Lower leg skin (tissue), 4 donors: ENCODE measurements around the gene LRRC57. TPM values are rescaled to one million over a fixed set of nuclear protein-coding genes. Genes with fewer than 3 reads are reported as not detected.
A peak's percentile ranks its signal among the peaks of the same experiment; 100 is the strongest.
"Not testable (repeated sequence)": the region's sequence is repeated elsewhere in the genome, so short reads cannot be mapped to it uniquely, and the experiment has no call there.

Source experiments
- DNase-seq, 2 donors: peaks; one replicate each; pipeline ENCODE4 v3.0.0-alpha.2; 2019; ENCODE audit warnings: low spot score in 2 of 2
- H3K4me3 ChIP-seq: fragments of 200-600 bp; sonication (generic); 2 replicates; pipeline ENCODE4 v1.5.1; 2017; ENCODE audit warnings: mild to moderate bottlenecking, low read depth; ENCODE audit not compliant: poor library complexity, severe bottlenecking
- CTCF ChIP-seq, 3 donors: fragments of 450-650 bp; IDR thresholded peaks; one replicate each; pipeline ENCODE4 v1.5.1; 2016; ENCODE audit warnings: antibody characterized with exemption in 3 of 3, mild to moderate bottlenecking in 3 of 3, moderate library complexity in 2 of 3
- POLR2A ChIP-seq, 2 donors: fragments of 450-650 bp; IDR thresholded peaks; one replicate each; pipeline ENCODE4 v1.6.1; 2016 to 2017; ENCODE audit warnings: antibody characterized with exemption in 2 of 2, mild to moderate bottlenecking in 1 of 2, moderate library complexity in 1 of 2
- WGBS, 2 donors: methylation state at CpG; one replicate each; pipeline ENCODE4 v1.1.5; 2018; 5-methylcytosine and 5-hydroxymethylcytosine counted together
- intact Hi-C: fragments of 100-400 bp; cut with DNase I; formaldehyde crosslinking; loops from one replicate; pipeline ENCODE4 v1.15.0; 2023; ENCODE audit warnings: low total_unique reads
- total RNA-seq, 4 donors: library from RNA; depleted of rRNA; stranded (reverse); fragments of >200 nt; gene quantifications; one replicate each; pipeline ENCODE4 v1.1.0, GENCODE V29; 2016

The LRRC57 gene
- total RNA-seq, 4 donors from 2014 or later: 13.0 to 29.6 (median 24.3) TPM

- DNase-seq: no peak
- H3K4me3 ChIP-seq: no peak overlapping the region
- intact Hi-C loops: no loop called here
- no peak for TF ChIP-seq POLR2A (IDR thresholded peaks at IDR 0.05)
- no peak for TF ChIP-seq CTCF (IDR thresholded peaks at IDR 0.05)
- 98% methylated on average over 3 of the region's 3 CpGs for WGBS, 2 donors
Measured at GRCh38 chr15:42558739-42559138, 10.1 kb upstream of the LRRC57 start.

DNA sequence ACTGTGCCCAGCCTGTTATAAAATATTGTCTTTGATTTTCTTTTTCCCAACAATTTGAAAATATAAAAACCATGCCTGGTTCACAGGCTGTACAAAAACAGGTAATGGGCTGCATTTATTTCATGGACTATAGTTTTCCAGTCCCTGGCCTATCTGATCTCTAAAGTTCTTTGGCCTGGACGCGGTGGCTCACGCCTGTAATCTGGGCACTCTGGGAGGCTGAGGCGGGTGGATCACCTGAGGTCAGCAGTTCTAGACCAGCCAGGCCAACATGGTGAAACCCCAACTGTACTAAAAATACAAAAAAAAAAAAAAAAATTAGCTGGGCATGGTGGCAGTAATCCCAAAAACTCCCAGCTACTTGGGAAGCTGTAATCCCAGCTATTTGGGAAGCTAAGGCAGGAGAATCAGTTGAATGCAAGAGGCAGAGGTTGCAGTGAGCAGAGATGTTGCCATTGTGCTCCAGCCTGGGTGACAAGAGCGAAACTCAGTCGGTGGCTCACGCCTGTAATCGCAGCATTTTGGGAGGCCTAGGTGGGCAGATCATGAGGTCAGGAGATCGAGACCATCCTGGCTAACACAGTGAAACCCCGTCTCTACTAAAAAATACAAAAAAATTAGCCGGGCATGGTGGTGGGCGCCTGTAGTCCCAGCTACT is 8.1 kb upstream of the LRRC57 start:
- 93% methylated on average over 12 of the region's 12 CpGs for WGBS, 2 donors
- intact Hi-C loops, DNase-seq, H3K4me3 ChIP-seq: not testable (repeated sequence)

- no peak for TF ChIP-seq CTCF (IDR thresholded peaks at IDR 0.05)
- no peak for TF ChIP-seq POLR2A (IDR thresholded peaks at IDR 0.05)
- H3K4me3 ChIP-seq: no peak overlapping the region
- 83 to 95% methylated on average over 1 of the region's 1 CpG for WGBS, 2 donors
- intact Hi-C loops: no loop called here
- DNase-seq: no peak
Measured at GRCh38 chr15:42553554-42553953, 5.0 kb upstream of the LRRC57 start.

- intact Hi-C loops: no loop called here
- 67 to 71% methylated on average over 12 of the region's 12 CpGs for WGBS, 2 donors
- no peak overlapping the region for H3K4me3 ChIP-seq
- no peak for DNase-seq
- no peak for TF ChIP-seq CTCF (IDR thresholded peaks at IDR 0.05)
- TF ChIP-seq POLR2A (IDR thresholded peaks at IDR 0.05): no peak
Measured at GRCh38 chr15:42549741-42550392, 1.3 kb upstream of the LRRC57 start.

DNA sequence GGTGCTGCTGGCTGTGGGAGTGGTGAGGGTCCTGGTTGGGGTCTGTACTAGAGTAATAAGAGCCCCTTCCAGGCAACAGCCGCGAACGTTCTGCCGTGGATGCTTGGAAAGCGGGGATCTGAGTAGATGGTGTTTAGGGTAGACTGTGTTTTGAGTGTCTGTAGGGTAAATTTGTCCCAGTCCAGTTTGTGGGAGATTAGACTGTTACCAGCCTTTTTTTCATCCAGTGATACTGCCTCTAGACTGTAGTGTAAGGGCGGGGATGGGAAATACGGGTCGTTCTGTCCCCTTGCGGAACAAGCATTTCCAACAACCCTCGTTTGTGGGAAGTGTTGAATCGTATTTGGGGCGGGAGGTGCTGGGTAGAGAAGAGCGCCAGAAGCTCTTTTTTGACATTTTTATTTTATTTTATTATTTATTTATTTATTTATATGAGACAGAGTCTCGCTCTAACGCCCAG is 469 bp upstream of the LRRC57 start:
- TF ChIP-seq CTCF (IDR thresholded peaks at IDR 0.05): no peak
- TF ChIP-seq POLR2A (IDR thresholded peaks at IDR 0.05): no peak
- peak overlapping the region; percentile 96 for H3K4me3 ChIP-seq
- intact Hi-C loops: no loop called here
- no peak for DNase-seq
- WGBS, 2 donors: 0 to 1% methylated on average over 15 of the region's 15 CpGs

GRCh38 chr15:42547918-42548248 is 710 bp downstream of the LRRC57 start:
- WGBS, 2 donors: 2% methylated on average over 9 of the region's 9 CpGs
- DNase-seq: no peak
- intact Hi-C loops: no loop called here
- H3K4me3 ChIP-seq: peak overlapping the region; percentile 96
- TF ChIP-seq CTCF (IDR thresholded peaks at IDR 0.05): no peak
- no peak for TF ChIP-seq POLR2A (IDR thresholded peaks at IDR 0.05)
